ENCODE results near the gene ECHDC1. TPM values are rescaled to one million over a fixed set of nuclear protein-coding genes. Genes with fewer than 3 reads are reported as not detected.
A peak's percentile ranks its signal among the peaks of the same experiment; 100 is the strongest.

The ECHDC1 gene
- total RNA-seq, 1 donor from 2014 or later, result 56.2 TPM

- DNase-seq, result no peak
Observed at GRCh38 chr6:127289934-127290333, 53.5 kb downstream of the ECHDC1 start.

DNA sequence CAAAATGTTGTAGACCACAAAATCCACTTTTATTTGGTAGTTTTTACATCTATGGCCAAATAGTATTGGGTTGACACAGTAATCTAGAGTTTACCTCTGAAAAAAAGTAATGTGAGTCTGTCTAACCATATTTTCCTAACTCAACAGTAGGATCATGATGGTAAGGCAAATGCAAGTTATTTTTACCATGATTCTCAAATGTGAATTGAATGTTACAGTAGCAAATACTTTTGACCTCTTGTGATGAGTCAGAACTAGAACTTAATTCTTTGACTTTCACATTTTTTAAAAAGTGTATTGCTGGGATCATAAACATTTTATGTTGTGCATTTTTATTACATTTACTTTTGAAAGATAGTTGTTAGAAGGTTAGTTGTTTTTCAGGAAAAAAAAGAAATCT lies 54.7 kb downstream of the ECHDC1 start:
- no peak for DNase-seq

DNA sequence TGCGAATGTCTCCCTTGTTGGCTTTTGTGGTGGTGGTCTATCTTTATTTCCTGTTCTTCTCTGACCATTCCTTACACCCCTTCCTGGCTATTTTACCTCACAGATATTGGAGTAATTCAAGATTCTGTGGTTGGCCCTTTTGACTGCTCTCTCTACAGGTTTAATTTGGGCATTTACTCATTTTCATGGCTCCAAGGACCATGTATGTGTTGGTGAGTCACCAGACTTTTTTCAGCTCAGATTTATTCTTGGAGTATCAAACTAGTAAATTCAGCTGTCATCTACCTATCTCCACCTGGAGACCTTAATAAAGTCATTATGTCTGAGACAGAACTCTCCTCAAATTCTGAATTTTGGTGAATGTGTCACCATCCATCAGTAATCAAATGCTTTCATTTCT lies 61.2 kb downstream of the ECHDC1 start:
- no peak for DNase-seq

DNA sequence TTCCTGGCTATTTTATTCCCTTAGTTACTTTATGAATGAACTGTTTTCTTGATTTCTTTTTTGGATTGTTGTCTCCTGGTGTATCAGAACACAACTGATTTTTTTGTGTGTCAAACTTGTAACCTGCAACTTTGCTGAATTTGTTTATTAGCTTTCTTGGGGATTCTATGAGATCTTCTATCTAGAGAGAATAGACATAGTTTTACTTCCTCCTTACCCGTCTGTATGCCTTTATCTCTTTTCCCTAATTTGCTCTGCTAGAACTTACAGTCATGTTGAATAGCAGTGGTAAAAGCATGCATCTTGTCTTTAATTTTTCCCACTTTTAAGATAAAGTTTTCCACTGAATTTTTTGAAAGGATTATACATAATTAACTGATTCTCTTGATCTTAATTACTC lies 63.6 kb downstream of the ECHDC1 start:
- no peak for DNase-seq

GRCh38 chr6:127277878-127278843 lies 65.2 kb downstream of the ECHDC1 start:
- DNase-seq, result no peak

GRCh38 chr6:127276331-127276730 lies 67.1 kb downstream of the ECHDC1 start:
- DNase-seq, result no peak

DNA sequence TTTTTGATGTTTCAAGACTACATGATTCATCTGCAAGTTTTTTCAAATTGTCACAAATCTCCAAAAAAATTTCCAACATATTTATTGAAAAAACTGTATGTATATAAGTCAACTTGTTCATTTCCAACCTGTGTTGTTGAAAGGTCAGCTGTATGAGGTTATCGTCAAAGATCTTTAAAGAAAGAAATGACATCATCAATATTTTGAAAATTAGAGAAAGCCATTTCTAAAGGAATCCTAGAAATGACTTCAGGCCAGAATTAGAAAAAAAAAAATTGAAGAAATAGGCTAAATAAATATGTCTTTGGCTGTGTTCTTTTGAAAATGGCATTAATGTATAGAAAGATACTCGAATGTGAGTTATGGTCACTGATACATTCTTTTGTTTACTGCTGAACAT lies 69.9 kb downstream of the ECHDC1 start:
- no peak for DNase-seq

DNA sequence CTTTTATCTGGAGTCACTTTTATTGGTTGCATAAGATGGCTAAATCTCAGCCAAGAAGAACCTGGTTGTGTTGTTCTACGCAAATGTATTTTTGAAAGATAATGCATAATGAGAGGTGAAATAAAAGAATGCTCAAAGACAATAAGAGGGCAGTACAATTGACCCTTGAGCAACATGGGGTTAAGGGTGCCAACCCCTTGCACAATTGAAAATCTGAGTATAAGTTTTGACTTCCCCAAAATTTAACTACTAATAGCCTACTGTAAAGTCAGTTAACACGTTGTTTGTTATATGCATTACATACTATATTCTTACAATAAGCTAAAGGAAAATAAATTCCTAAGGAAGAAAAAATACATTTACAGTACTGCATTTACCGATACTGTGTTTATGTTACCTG lies 70.8 kb downstream of the ECHDC1 start:
- DNase-seq, result no peak

- peak; percentile 26 for DNase-seq
Observed at GRCh38 chr6:127267646-127268625, 75.5 kb downstream of the ECHDC1 start.

DNA sequence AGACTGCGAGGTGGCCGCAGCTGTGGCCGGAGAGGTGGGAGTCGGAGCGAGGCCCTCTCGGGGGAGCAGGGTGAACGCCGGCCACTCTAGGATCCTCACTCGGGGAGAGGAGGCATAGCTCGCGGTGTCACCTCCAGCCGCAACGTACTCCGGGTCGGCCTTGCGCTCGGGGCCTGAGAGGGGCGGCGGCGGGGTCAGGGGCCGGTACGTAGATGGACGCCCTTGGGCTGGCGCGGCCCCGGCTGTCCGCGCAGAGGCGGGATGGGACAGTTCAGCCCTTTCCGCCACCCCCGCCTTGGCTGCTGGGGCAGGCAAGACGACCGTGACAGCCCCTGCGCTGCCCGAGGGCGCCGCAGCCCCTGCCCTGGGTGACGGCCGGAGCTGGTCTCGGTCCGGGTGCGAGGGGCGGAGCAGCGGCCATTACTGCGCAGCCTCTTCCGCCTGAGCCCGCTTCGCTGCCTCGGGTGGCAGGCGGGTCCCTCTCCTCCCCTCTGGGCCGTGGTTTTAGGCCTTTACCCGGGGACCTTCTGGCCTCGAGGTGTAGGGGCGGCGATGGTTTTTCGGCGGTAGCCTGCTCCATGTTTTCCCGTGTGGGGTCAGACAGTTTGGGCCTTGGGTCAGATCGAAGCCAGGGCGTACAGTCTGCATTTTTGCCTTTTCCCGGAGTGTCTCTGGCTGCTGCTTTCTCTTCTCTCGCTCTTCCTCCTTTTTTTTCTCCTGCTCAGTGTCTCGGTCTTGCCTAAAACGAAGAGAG lies 76.3 kb downstream of the ECHDC1 start:
- peak; percentile 82 for DNase-seq

GRCh38 chr6:127266178-127266891 lies 77.1 kb downstream of the ECHDC1 start, which contains the start of gene RNF146:
TSS of gene RNF146 (plus strand) at chr6:127266864. CDS start at chr6:127280339, 13,475 bp downstream.
- DNase-seq, result peak; percentile 93

DNA sequence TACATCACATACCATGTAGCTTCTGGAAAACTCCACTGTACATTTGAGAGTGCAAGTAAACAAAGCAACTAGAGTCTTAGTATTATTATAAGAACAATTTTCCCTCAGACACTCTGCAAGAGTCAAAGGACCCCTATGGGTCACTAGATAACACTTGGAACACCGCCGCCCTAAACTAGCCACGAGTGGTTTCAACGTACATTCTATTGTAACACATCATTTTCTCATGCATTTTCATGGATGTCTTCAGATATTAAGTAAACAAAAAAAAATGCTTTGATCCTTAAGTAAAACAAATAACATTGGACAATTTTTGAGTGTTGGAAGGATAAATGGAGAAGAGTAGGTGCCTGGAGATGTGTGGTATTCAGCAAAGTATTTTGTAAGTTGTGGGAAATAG lies 79.9 kb downstream of the ECHDC1 start:
- no peak for DNase-seq

- no peak for DNase-seq
Observed at GRCh38 chr6:127262896-127263295, 80.5 kb downstream of the ECHDC1 start.

DNA sequence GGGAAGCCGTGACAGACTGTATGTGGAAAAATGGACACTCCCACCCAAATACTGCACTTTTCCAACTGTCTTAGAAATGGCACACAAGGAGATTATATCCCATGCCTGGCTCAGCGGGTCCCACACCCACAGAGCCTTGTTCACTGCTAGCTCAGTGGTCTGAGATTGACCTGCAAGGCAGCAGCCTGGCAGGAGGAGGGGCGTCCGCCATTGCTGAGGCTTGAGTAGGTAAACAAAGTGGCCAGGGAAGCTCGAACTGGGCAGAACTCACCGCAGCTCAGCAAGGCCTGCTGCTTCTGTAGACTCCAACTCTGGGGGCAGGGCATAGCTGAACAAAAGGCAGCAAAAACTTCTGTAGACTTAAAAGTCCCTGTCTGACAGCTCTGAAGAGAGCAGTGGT lies 88.1 kb downstream of the ECHDC1 start:
- DNase-seq, result no peak

DNA sequence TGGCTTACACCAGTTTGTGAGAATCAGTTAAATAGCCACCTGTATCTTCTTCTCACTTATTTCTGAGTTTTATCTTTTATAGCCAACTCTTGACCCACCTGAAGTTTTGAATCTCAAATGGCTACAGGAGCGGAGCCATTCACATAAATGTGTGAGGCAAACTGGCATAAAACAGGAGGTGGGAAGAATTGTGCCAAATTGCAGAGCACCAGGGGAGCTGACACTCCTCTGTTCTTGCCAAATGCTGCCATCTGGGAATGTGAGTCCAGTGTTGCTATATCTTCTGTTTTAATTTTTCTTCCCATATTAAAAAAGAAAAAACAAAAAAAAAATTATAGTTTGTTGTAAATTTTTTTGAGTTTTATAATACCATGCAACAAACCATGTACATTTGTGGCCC lies 93.8 kb downstream of the ECHDC1 start:
- no peak for DNase-seq

DNA sequence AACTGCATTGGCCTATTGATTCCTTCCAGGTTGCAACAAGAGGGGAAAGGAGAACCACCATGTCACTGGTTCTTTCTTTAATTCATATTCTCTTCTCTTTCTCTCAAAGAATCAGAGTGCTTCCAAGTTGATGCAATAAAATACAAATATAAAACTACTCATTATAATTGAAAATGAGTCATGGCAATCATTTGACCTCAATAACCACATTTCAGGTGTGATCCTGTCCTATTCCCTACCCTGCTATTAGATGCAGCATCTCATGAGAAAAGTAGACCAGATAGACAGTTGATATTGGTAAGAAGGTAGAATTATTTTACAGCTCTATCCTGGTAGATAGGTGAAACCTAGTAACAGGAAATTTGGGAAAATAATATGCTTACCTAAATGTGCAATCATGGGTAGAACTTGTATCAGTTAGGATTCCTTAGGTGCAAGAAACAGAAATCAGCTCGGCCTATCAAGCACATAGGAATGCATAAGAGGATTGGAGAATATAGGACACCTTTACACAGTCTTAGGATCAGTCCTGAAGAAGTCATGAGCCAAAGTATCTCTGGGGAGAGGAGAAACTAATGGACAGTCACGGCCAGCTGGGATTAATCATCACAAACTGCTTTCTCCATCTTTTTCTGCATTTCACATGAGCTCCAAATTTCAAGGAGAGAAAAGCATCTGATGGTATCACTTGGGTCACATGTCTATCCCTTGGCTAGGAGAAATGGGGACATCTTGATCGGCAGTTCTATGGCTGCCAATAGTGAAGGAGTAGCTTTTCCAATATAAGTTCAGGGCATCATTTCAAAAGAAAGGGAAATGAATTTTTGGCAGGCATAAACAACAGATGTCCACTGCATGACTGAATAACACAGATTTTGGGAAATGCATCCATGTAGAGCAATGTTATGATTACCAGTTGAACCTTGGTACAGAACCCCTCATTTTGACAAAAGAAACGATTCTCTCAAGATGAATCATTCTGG lies 96.0 kb downstream of the ECHDC1 start:
- peak; percentile 5 for DNase-seq

DNA sequence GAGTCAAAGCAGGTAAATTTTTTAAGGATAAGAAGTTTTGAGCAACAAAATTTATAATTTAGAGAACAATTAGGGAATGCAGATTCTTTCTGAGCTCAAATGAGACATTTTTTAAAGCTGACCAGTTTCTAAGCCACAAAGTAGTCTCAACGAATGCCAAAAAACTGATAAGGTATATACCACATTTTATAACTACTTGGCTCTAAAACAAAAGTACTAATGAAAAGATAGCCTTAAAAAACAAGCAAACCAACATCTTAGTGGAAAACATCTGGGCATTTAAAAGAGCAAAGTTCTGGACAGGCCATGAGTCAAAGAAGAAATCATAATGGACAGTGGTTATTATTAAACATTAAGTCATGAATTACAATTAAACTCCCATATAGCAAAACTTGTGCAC lies 99.9 kb downstream of the ECHDC1 start:
- DNase-seq, result no peak

Measured in tongue (tissue), 2 donors.